WTC11 (cell line): ENCODE measurements around the gene EMC10. TPM values are rescaled to one million over a fixed set of nuclear protein-coding genes. Genes with fewer than 3 reads are reported as not detected.

ENCODE experiments used
- ATAC-seq: fragments of 200-7000 bp; cut with Tn5 transposase; 2 replicates; pipeline ENCODE4 v1.10.0; 2021; ENCODE audit warnings: mild to moderate bottlenecking, moderate library complexity
- CTCF ChIA-PET: fragments of 300-600 bp; sonication (Branson Sonifier 250); formaldehyde crosslinking; loops from one replicate; lab custom pipeline; 2021; ENCODE audit warnings: antibody characterized with exemption; lab: Charles Lee
- POLR2A ChIA-PET: fragments of 350-600 bp; sonication (Branson Sonifier 250); formaldehyde crosslinking; loops from one replicate; lab custom pipeline; 2021; ENCODE audit warnings: antibody characterized with exemption; lab: Charles Lee
- DNase-seq: peaks from one replicate; pipeline ENCODE4 v3.0.0; 2021; ENCODE audit warnings: low spot score
- H3K27ac Mint-ChIP-seq: 2 replicates; pipeline ENCODE4 v1.8.0; 2021; ENCODE audit warnings: mixed read lengths
- H3K27me3 Mint-ChIP-seq: 2 replicates; pipeline ENCODE4 v1.8.0; 2021; ENCODE audit warnings: low read depth, mild to moderate bottlenecking, moderate library complexity, mixed read lengths
- H3K36me3 Mint-ChIP-seq: 2 replicates; pipeline ENCODE4 v1.8.0; 2021; ENCODE audit warnings: mixed read lengths
- H3K4me1 Mint-ChIP-seq: 2 replicates; pipeline ENCODE4 v1.8.0; 2022; ENCODE audit warnings: mixed read lengths
- H3K4me3 Mint-ChIP-seq: 2 replicates; pipeline ENCODE4 v1.8.0; 2021; ENCODE audit warnings: mild to moderate bottlenecking, moderate library complexity, mixed read lengths
- H3K9me3 Mint-ChIP-seq: 2 replicates; pipeline ENCODE4 v1.8.0; 2021; ENCODE audit warnings: mixed read lengths
- AFF4 ChIP-seq: sonication (generic); formaldehyde crosslinking; IDR thresholded peaks from 2 replicates; pipeline ENCODE4 v1.8.1; 2023; ENCODE audit warnings: mild to moderate bottlenecking, missing genetic modification reagents, borderline replicate concordance
- ATF1 ChIP-seq: sonication (generic); formaldehyde crosslinking; IDR thresholded peaks from 2 replicates; pipeline ENCODE4 v1.8.1; 2023; ENCODE audit warnings: mild to moderate bottlenecking, moderate library complexity, missing genetic modification reagents
- CDX4 ChIP-seq: fragments of 250-450 bp; sonication (Bioruptor Pico); IDR thresholded peaks from 2 replicates; pipeline ENCODE4 v1.9.0; 2021; ENCODE audit warnings: moderate library complexity, mild to moderate bottlenecking, inconsistent platforms, borderline replicate concordance
- E2F1 ChIP-seq: sonication (generic); formaldehyde crosslinking; IDR thresholded peaks from 2 replicates; pipeline ENCODE4 v1.8.0; 2022; ENCODE audit warnings: mild to moderate bottlenecking, missing genetic modification reagents
- EMX1 ChIP-seq: fragments of 250-450 bp; sonication (Bioruptor Pico); IDR thresholded peaks from 2 replicates; pipeline ENCODE4 v1.8.0; 2021; ENCODE audit warnings: mild to moderate bottlenecking
- MYBL2 ChIP-seq: sonication (generic); formaldehyde crosslinking; IDR thresholded peaks from 2 replicates; pipeline ENCODE4 v1.8.1; 2023; ENCODE audit warnings: mild to moderate bottlenecking, moderate library complexity, missing genetic modification reagents
- NFATC4 ChIP-seq: fragments of 250-450 bp; sonication (Bioruptor Pico); IDR thresholded peaks from 2 replicates; pipeline ENCODE4 v1.9.0; 2021; ENCODE audit warnings: mild to moderate bottlenecking
- NR3C1 ChIP-seq: sonication (generic); formaldehyde crosslinking; conservative IDR thresholded peaks from 2 replicates; pipeline ENCODE4 v1.8.1; 2023; ENCODE audit warnings: low read depth, mild to moderate bottlenecking, missing genetic modification reagents
- SMAD3 ChIP-seq: sonication (generic); formaldehyde crosslinking; IDR thresholded peaks from 2 replicates; pipeline ENCODE4 v1.8.0; 2022; ENCODE audit warnings: missing genetic modification reagents, mild to moderate bottlenecking, borderline replicate concordance
- USF1 ChIP-seq: sonication (generic); formaldehyde crosslinking; IDR thresholded peaks from 2 replicates; pipeline ENCODE4 v1.8.0; 2022; ENCODE audit warnings: mild to moderate bottlenecking, missing genetic modification reagents
- ZNF121 ChIP-seq: sonication (generic); formaldehyde crosslinking; IDR thresholded peaks from 2 replicates; pipeline ENCODE4 v1.8.0; 2023; ENCODE audit warnings: missing genetic modification reagents
- ZNF263 ChIP-seq: sonication (generic); formaldehyde crosslinking; IDR thresholded peaks from 2 replicates; pipeline ENCODE4 v1.8.1; 2022; ENCODE audit warnings: low read depth, mild to moderate bottlenecking, moderate library complexity, missing genetic modification reagents
- ZNF281 ChIP-seq: sonication (generic); formaldehyde crosslinking; IDR thresholded peaks from 2 replicates; pipeline ENCODE4 v1.8.0; 2023; ENCODE audit warnings: mild to moderate bottlenecking, missing genetic modification reagents
- ZNF317 ChIP-seq: sonication (generic); formaldehyde crosslinking; IDR thresholded peaks from 2 replicates; pipeline ENCODE4 v1.8.1; 2023; ENCODE audit warnings: low read depth, mild to moderate bottlenecking, moderate library complexity, missing genetic modification reagents, borderline replicate concordance
- ZNF512 ChIP-seq: sonication (generic); formaldehyde crosslinking; IDR thresholded peaks from 2 replicates; pipeline ENCODE4 v1.8.1; 2022; ENCODE audit warnings: missing genetic modification reagents, borderline replicate concordance
- total RNA-seq: library from RNA; stranded (reverse); gene quantifications from 3 replicates; pipeline ENCODE4 v1.2.3, GENCODE V29; 2021

EMC10 gene
- total RNA-seq, 1 experiment from 2014 or later, result 114 TPM

- TF ChIP-seq E2F1 (CRISPR knock-in tag) (no peak), AFF4 (CRISPR knock-in tag) (no peak), NFATC4 (CRISPR knock-in tag) (no peak), ZNF121 (no peak), MYBL2 (no peak), EMX1 (CRISPR knock-in tag) (no peak)
Measured at GRCh38 chr19:50531171-50531612, 54.9 kb downstream of the EMC10 start (continued).

GRCh38 chr19:50532952-50533351 lies 56.6 kb downstream of the EMC10 start:
- peaks cover 21% of the 10 kb centered on the region for H3K9me3 Mint-ChIP-seq
- DNase-seq (no peak), ATAC-seq (no peak)
- 0 out of 2 replicates have a peak, but pooled peaks cover 2% of the 10 kb centered on the region for H3K4me1 Mint-ChIP-seq
- no peak overlapping the region for H3K4me3 Mint-ChIP-seq
- peaks cover 26% of the 10 kb centered on the region for H3K27me3 Mint-ChIP-seq
- H3K36me3 Mint-ChIP-seq, result peaks cover 16% of the 10 kb centered on the region
- H3K27ac Mint-ChIP-seq, result no peak overlapping the region
- TF ChIP-seq NR3C1 (CRISPR knock-in tag) (no peak), USF1 (CRISPR knock-in tag) (no peak), CDX4 (CRISPR knock-in tag) (no peak), ZNF263 (no peak), ZNF317 (no peak)
- ChIA-PET CTCF (interaction anchor here (0.7 to 1.0 kb wide), 2 partner anchors 14 to 24 kb away, joined by 3 read pairs; no protein-coding TSS in a partner anchor), POLR2A (no interaction called here)

GRCh38 chr19:50534478-50534877 lies 58.2 kb downstream of the EMC10 start:
- POLR2A ChIA-PET, result no interaction called here
- no peak overlapping the region for H3K27ac Mint-ChIP-seq
- no peak for TF ChIP-seq SMAD3 (CRISPR knock-in tag)
- no peak for TF ChIP-seq ZNF512 (CRISPR knock-in tag)
- TF ChIP-seq ATF1 (CRISPR knock-in tag), result no peak
- no peak for TF ChIP-seq ZNF281 (CRISPR knock-in tag)
- TF ChIP-seq, all 79 proteins: peak for 0
- DNase-seq, result no peak
- H3K36me3 Mint-ChIP-seq, result peaks cover 16% of the 10 kb centered on the region
- CTCF ChIA-PET, result interaction anchor here (1.0 to 1.3 kb wide), 2 partner anchors 16 to 177 kb away, joined by 3 to 5 read pairs; no protein-coding TSS in a partner anchor
- H3K4me3 Mint-ChIP-seq, result no peak overlapping the region
- ATAC-seq, result no peak
- H3K27me3 Mint-ChIP-seq, result peaks cover 19% of the 10 kb centered on the region
- H3K9me3 Mint-ChIP-seq, result peaks cover 21% of the 10 kb centered on the region
- 0 out of 2 replicates have a peak, but pooled peaks cover 2% of the 10 kb centered on the region for H3K4me1 Mint-ChIP-seq
